ENCODE results near the gene TMEFF2. TPM values are rescaled to one million over a fixed set of nuclear protein-coding genes. Genes with fewer than 3 reads are reported as not detected.

The TMEFF2 gene
- total and polyA plus RNA-seq, 2 experiments from 2014 or later = 0.13 TPM; not detected in 1

DNA sequence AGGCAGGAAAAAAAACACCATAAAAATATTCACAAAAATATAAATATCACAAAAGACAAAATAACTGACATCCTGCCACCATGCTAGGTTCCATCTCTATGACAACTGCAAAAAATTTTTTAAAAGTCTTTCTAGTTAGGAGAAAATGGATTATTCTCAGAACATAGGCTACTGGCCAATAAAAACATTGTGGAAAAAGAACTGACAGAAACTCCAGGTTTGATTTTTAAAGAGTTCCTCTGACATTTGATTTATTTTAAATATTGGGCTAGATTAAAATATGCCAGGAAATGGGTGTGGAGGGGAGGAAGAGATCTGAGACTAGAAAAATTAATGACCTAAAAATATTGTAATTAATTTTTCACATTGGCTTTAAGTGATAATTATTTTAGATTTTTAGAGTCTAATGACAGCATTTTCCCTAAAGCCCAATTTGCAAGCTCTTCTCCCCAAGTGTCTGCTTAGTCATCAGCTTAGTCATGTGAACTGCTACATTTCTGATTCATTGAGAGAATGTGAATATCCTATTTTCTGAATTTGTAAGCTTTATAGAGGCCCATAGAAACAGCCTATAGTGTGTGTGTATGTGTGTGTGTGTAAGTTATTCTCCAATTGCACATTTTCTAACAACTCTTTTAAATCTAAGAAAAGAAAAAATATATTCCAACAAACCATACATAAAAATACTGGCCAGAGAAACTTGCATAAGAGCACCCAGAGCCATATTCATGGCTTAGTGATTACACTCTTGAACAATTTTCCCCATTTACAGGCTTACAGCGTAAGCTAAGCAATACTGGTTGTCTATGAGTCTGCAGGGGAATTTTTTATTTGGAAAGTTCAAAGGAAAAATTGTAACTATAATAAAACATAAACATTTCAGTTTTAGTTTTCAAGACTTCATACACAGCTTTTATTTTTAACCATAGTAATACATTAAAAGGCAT, 48.4 kb downstream of the TMEFF2 start:
- Histone ChIP-seq H3K4me2 (ENCODE audit: unreplicated experiment) (peak overlapping the region; percentile 64), H2AFZ (peak overlapping the region; percentile 14; the same call in 1 of the 2 replicates), H3K27ac (peak overlapping the region; percentile 72), H3K9me3 (ENCODE audit: low read depth) (no peaks in the 10 kb centered on the region), H3K4me1 (ENCODE audit: insufficient read depth) (peaks cover 52% of the 10 kb centered on the region), H3K27me3 (replicated peaks; ENCODE audit: insufficient read depth) (no peaks in the 10 kb centered on the region), H3K36me3 (ENCODE audit: low read depth) (no peaks in the 10 kb centered on the region), H3K9ac (peak overlapping the region; percentile 35), H3K9me2 (ENCODE audit: insufficient read depth) (no peaks in the 10 kb centered on the region), H3K79me2 (ENCODE audit: insufficient read depth) (no peaks in the 10 kb centered on the region), H3K4me3 (peak overlapping the region; percentile 28), H4K20me1 (ENCODE audit: insufficient read depth) (no peaks in the 10 kb centered on the region), H3F3A (ENCODE audit: insufficient read depth) (peaks cover 38% of the 10 kb centered on the region)
- 37 to 56% methylated on average over 1 of the region's 1 CpG for WGBS, 2 experiments (ENCODE audit: low coverage in 1 of 2, low lambda C conversion rate in 2 of 2, missing lambda C conversion rate in 2 of 2)
- DNase-seq = peak; percentile 88
- in situ Hi-C loops (cut with MboI) = no loop called here
- no peak for TF ChIP-seq EZH2phosphoT487 (IDR thresholded peaks at IDR 0.05; ENCODE audit: insufficient read depth, low read depth)
- no peak for TF ChIP-seq EZH2 (IDR thresholded peaks at IDR 0.05; ENCODE audit: insufficient read depth, poor library complexity, severe bottlenecking)

DNA sequence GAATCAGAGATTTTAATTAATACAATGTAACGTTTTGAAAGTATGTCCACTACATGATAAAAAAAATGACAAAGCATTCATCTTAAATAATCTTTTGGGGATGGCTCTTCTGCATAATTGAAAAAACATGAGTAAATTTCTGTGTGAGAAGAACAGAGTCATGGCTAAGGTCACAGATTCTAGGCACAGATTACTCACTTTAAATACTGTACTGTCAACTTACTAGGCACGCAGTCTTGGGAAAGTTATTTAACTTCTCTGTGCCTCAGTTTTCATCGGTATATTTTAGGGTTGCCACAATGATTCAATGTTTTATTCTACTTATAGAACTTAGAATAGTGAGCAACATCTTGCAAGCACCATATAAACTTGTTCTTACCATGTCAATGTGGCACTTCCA, 49.2 kb downstream of the TMEFF2 start:
- no peaks in the 10 kb centered on the region for H3K27me3 ChIP-seq (replicated peaks; ENCODE audit: insufficient read depth)
- peak overlapping the region; percentile 14 for H2AFZ ChIP-seq
- H3K4me1 ChIP-seq (ENCODE audit: insufficient read depth) = peaks cover 48% of the 10 kb centered on the region
- in situ Hi-C loops (cut with MboI) = no loop called here
- peak overlapping the region; percentile 64 for H3K4me2 ChIP-seq (ENCODE audit: unreplicated experiment)
- H4K20me1 ChIP-seq (ENCODE audit: insufficient read depth) = no peaks in the 10 kb centered on the region
- H3K9me3 ChIP-seq (ENCODE audit: low read depth) = no peaks in the 10 kb centered on the region
- H3F3A ChIP-seq (ENCODE audit: insufficient read depth) = peaks cover 35% of the 10 kb centered on the region
- DNase-seq = peak; percentile 64
- WGBS, 2 experiments (ENCODE audit: low coverage in 1 of 2, low lambda C conversion rate in 2 of 2, missing lambda C conversion rate in 2 of 2) = 14% methylated on average over 3 of the region's 3 CpGs
- TF ChIP-seq EZH2phosphoT487 (IDR thresholded peaks at IDR 0.05; ENCODE audit: insufficient read depth, low read depth) = no peak
- TF ChIP-seq EZH2 (IDR thresholded peaks at IDR 0.05; ENCODE audit: insufficient read depth, poor library complexity, severe bottlenecking) = no peak
- H3K9ac ChIP-seq = peak overlapping the region; percentile 35
- no peaks in the 10 kb centered on the region for H3K9me2 ChIP-seq (ENCODE audit: insufficient read depth)
- peak overlapping the region; percentile 28 for H3K4me3 ChIP-seq
- no peaks in the 10 kb centered on the region for H3K79me2 ChIP-seq (ENCODE audit: insufficient read depth)
- peak overlapping the region; percentile 72 for H3K27ac ChIP-seq
- no peaks in the 10 kb centered on the region for H3K36me3 ChIP-seq (ENCODE audit: low read depth)

DNA sequence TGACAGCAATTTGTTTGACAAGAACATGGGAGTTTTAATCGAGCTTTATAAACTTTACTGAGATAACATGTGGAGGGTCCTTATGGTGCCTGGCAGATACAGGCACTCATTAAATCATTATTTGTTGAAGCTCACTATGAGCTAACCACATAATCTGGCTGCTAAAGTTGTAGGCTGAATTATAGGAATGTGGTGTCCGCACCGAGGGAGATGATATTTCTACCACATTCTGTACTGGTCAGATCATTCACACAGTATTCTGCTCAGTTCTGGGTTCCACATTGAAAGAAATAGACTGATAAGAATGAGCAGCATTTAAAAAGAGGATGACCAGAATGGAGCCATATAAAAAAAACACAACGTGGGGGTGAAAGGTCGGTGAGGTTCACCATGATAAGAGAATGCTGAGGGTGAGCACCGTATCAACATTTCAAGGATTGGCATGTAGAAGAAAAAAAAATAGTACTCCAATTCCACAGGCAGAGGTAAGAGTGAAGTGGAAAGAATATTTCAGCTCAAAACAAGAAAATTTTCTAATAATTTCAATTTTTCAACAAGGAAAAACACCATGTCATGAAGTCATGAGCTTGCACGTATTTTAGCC, 54.4 kb downstream of the TMEFF2 start:
- Histone ChIP-seq H3F3A (ENCODE audit: insufficient read depth) (peaks cover 2% of the 10 kb centered on the region; the same call in 1 of the 2 replicates), H3K27ac (no peak overlapping the region), H3K4me2 (ENCODE audit: unreplicated experiment) (no peak overlapping the region), H3K79me2 (ENCODE audit: insufficient read depth) (no peaks in the 10 kb centered on the region), H2AFZ (no peak overlapping the region), H3K9me3 (ENCODE audit: low read depth) (no peaks in the 10 kb centered on the region), H3K36me3 (ENCODE audit: low read depth) (no peaks in the 10 kb centered on the region), H3K4me3 (no peak overlapping the region), H3K9me2 (ENCODE audit: insufficient read depth) (no peaks in the 10 kb centered on the region), H3K4me1 (ENCODE audit: insufficient read depth) (peaks cover 3% of the 10 kb centered on the region), H3K27me3 (replicated peaks; ENCODE audit: insufficient read depth) (no peaks in the 10 kb centered on the region), H3K9ac (no peak overlapping the region), H4K20me1 (ENCODE audit: insufficient read depth) (no peaks in the 10 kb centered on the region)
- 77% methylated on average over 7 of the region's 7 CpGs for WGBS, 2 experiments (ENCODE audit: low coverage in 1 of 2, low lambda C conversion rate in 2 of 2, missing lambda C conversion rate in 2 of 2)
- in situ Hi-C loops (cut with MboI) = no loop called here
- TF ChIP-seq EZH2phosphoT487 (IDR thresholded peaks at IDR 0.05; ENCODE audit: insufficient read depth, low read depth) (no peak), EZH2 (IDR thresholded peaks at IDR 0.05; ENCODE audit: insufficient read depth, poor library complexity, severe bottlenecking) (no peak)
- DNase-seq = no peak

DNA sequence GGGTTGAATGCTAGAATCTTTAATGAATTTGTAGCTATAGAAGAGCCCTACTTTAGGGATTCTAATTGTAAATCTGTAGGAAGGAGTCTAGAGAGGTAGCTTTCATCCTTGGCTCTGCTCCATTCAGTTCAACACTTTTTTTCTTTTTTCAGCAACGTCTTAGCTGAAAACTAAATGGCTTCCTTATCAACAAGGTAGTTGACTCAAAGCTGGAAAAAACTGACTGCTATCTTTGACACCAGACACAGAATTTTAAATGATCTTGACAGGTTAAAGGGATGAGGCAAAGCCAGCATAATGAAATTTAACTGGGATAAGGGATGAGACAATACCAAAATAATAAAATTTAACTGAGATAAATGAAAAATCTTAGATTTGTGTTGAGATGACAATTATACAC, 54.9 kb downstream of the TMEFF2 start:
- Histone ChIP-seq H3K9ac (no peak overlapping the region), H4K20me1 (ENCODE audit: insufficient read depth) (no peaks in the 10 kb centered on the region), H3K4me3 (no peak overlapping the region), H3K79me2 (ENCODE audit: insufficient read depth) (no peaks in the 10 kb centered on the region), H3K27ac (no peak overlapping the region), H3K4me1 (ENCODE audit: insufficient read depth) (no peaks in the 10 kb centered on the region), H2AFZ (no peak overlapping the region), H3K4me2 (ENCODE audit: unreplicated experiment) (no peak overlapping the region), H3F3A (ENCODE audit: insufficient read depth) (no peaks in the 10 kb centered on the region), H3K9me3 (ENCODE audit: low read depth) (no peaks in the 10 kb centered on the region), H3K9me2 (ENCODE audit: insufficient read depth) (no peaks in the 10 kb centered on the region), H3K36me3 (ENCODE audit: low read depth) (no peaks in the 10 kb centered on the region), H3K27me3 (replicated peaks; ENCODE audit: insufficient read depth) (no peaks in the 10 kb centered on the region)
- TF ChIP-seq EZH2 (IDR thresholded peaks at IDR 0.05; ENCODE audit: insufficient read depth, poor library complexity, severe bottlenecking) (no peak), EZH2phosphoT487 (IDR thresholded peaks at IDR 0.05; ENCODE audit: insufficient read depth, low read depth) (no peak)
- no peak for DNase-seq
- 40 to 50% methylated on average over 1 of the region's 1 CpG for WGBS, 2 experiments (ENCODE audit: low coverage in 1 of 2, low lambda C conversion rate in 2 of 2, missing lambda C conversion rate in 2 of 2)
- in situ Hi-C loops (cut with MboI) = no loop called here

All from GM23248 (cell line).